ENCODE data around the gene ZC3H10. TPM values are rescaled to one million over a fixed set of nuclear protein-coding genes. Genes with fewer than 3 reads are reported as not detected.

ZC3H10 gene
- total and polyA plus RNA-seq, 3 experiments from 2014 or later, result 3.2 to 9.0 (median 8.1) TPM

GRCh38 chr12:56150563-56150962 is 32.5 kb downstream of the ZC3H10 start:
- no peaks in the 10 kb centered on the region for H3K9me3 ChIP-seq (ENCODE audit: low read length)
- H3K36me3 Mint-ChIP-seq, result peaks cover 0 to 6% (median 2%) of the 10 kb centered on the region in 3 donors
- H3K4me3 ChIP-seq (ENCODE audit: low read length), result no peak overlapping the region
- H3K9me3 Mint-ChIP-seq, result no peaks in the 10 kb centered on the region
- no peaks in the 10 kb centered on the region for H3K27me3 Mint-ChIP-seq
- H3K4me1 ChIP-seq (ENCODE audit: insufficient read depth, low read length), result peaks cover 24% of the 10 kb centered on the region
- H3K27ac ChIP-seq (ENCODE audit: low read depth, low read length), result no peak overlapping the region
- H3K4me3 Mint-ChIP-seq, result peak overlapping the region; percentile 39 to 91 (median 67)
- H3K27ac Mint-ChIP-seq, result peak overlapping the region in 7 of 8 donors; percentile 69 to 98 (median 94)
- H3K4me1 Mint-ChIP-seq, result peaks cover 33 to 37% (median 36%) of the 10 kb centered on the region in 3 donors
- H3K36me3 ChIP-seq (ENCODE audit: insufficient read depth, low read length), result no peaks in the 10 kb centered on the region
- POLR2A ChIA-PET, result interaction anchor here (0.6 to 1.7 kb wide), 6 partner anchors 9 to 55 kb away, joined by 3 to 19 read pairs (median 6); partner anchors contain the start of gene ESYT1
- no peak for DNase-seq
- H3K27me3 ChIP-seq (ENCODE audit: insufficient read depth, low read length, poor library complexity, severe bottlenecking), result no peaks in the 10 kb centered on the region
- CTCF ChIA-PET, result interaction anchor here (0.6 to 1.8 kb wide), 2 partner anchors 12 to 39 kb away, joined by 3 to 10 read pairs; partner anchors contain the start of gene SMARCC2

GRCh38 chr12:56151672-56152131 is 33.6 kb downstream of the ZC3H10 start:
- Histone ChIP-seq H3K27ac (ENCODE audit: low read depth, low read length) (peak overlapping the region; percentile 80), H3K4me3 (ENCODE audit: low read length) (peak overlapping the region; percentile 60), H3K4me1 (ENCODE audit: insufficient read depth, low read length) (peaks cover 24% of the 10 kb centered on the region), H3K36me3 (ENCODE audit: insufficient read depth, low read length) (no peaks in the 10 kb centered on the region), H3K9me3 (ENCODE audit: low read length) (no peaks in the 10 kb centered on the region), H3K27me3 (ENCODE audit: insufficient read depth, low read length, poor library complexity, severe bottlenecking) (no peaks in the 10 kb centered on the region)
- Mint-ChIP-seq H3K4me1 (peaks cover 31 to 36% (median 33%) of the 10 kb centered on the region in 3 donors), H3K4me3 (peak overlapping the region; percentile 89 to 98 (median 91)), H3K9me3 (no peaks in the 10 kb centered on the region), H3K27me3 (no peaks in the 10 kb centered on the region), H3K36me3 (peaks cover 0 to 6% (median 2%) of the 10 kb centered on the region in 3 donors), H3K27ac (peak overlapping the region; percentile 94 to 98 (median 97))
- peak; percentile 52 to 81 (median 55) for DNase-seq
- ChIA-PET POLR2A (interaction anchor here (0.6 to 1.7 kb wide), 12 partner anchors 9 to 222 kb away, joined by 3 to 19 read pairs (median 4); partner anchors contain the start of genes ESYT1, PA2G4, RPL41 and SMARCC2), CTCF (interaction anchor here (0.6 to 1.8 kb wide), 11 partner anchors 9 to 313 kb away, joined by 3 to 22 read pairs (median 3); partner anchors contain the start of genes ESYT1, SMARCC2 and ZC3H10)

DNA sequence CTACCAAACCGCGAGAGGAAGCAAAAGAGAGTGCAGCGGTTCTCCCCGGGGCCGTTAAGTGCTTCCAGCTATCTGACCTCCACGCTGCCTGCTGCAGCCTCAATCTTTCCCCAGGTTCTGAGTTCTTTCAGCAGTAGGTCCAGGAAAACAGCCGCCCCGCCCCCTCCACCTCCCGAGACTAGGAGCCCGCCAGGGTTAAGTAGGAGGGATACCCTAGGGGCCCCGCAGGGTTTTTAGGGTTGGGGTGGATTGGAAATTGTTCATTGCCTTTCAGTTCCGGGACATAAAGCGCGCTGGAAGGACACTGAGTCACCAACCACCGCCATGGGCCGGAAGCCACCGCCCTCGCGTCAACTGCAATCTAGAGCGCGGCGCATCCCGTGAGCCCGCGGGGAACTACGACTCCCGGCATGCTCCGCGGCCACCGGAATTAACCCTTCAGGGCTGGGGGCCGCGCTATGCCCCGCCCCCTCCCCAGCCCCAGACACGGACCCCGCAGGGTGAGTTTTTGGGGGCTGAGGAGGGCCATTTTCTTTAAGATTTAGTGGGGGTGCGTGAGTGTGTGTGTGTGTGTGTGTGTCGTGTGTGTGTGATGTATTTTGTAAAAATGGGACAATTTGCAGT is 34.2 kb downstream of the ZC3H10 start, which contains the start of gene MYL6B:
Gene MYL6B (plus strand): TSS at position 456 of the 624 bp plus-strand sequence. CDS start 1,332 bp downstream, outside the sequence.
- Histone ChIP-seq H3K9me3 (ENCODE audit: low read length) (no peaks in the 10 kb centered on the region), H3K27me3 (ENCODE audit: insufficient read depth, low read length, poor library complexity, severe bottlenecking) (no peaks in the 10 kb centered on the region), H3K4me3 (ENCODE audit: low read length) (peak within 1 kb of the TSS; percentile 60), H3K27ac (ENCODE audit: low read depth, low read length) (peak within 1 kb of the TSS; percentile 80), H3K4me1 (ENCODE audit: insufficient read depth, low read length) (peaks cover 27% of the 10 kb centered on the region), H3K36me3 (ENCODE audit: insufficient read depth, low read length) (no peaks in the 10 kb centered on the region)
- peak within 1 kb of the TSS; percentile 89 to 98 (median 91) for H3K4me3 Mint-ChIP-seq
- ChIA-PET POLR2A (interaction anchor here (0.6 to 1.7 kb wide), 11 partner anchors 10 to 222 kb away, joined by 3 to 19 read pairs (median 5); partner anchors contain the start of genes ESYT1, PA2G4, RPL41 and SMARCC2), CTCF (interaction anchor here (0.8 to 1.8 kb wide), 10 partner anchors 10 to 312 kb away, joined by 3 to 22 read pairs (median 4); partner anchors contain the start of genes ESYT1, SMARCC2 and ZC3H10)
- H3K36me3 Mint-ChIP-seq, result peaks cover 0 to 6% (median 2%) of the 10 kb centered on the region in 3 donors
- H3K9me3 Mint-ChIP-seq, result no peaks in the 10 kb centered on the region
- no peaks in the 10 kb centered on the region for H3K27me3 Mint-ChIP-seq
- H3K4me1 Mint-ChIP-seq, result peaks cover 31 to 36% (median 33%) of the 10 kb centered on the region in 3 donors
- peak within 1 kb of the TSS; percentile 94 to 98 (median 97) for H3K27ac Mint-ChIP-seq
- DNase-seq, result peak; percentile 84 to 94 (median 87)

- H3K4me1 Mint-ChIP-seq, result peaks cover 36 to 41% (median 38%) of the 10 kb centered on the region in 3 donors
- H3K4me3 ChIP-seq (ENCODE audit: low read length), result peak overlapping the region; percentile 60
- ChIA-PET POLR2A (interaction anchor here (1.6 kb wide), 1 partner anchor 35 kb away, joined by 14 read pairs; the partner anchor contains the start of genes RPL41 and ZC3H10), CTCF (interaction anchor here (1.5 kb wide), 1 partner anchor 35 kb away, joined by 7 read pairs; the partner anchor contains the start of gene ZC3H10)
- H3K4me1 ChIP-seq (ENCODE audit: insufficient read depth, low read length), result peaks cover 30% of the 10 kb centered on the region
- no peaks in the 10 kb centered on the region for H3K27me3 ChIP-seq (ENCODE audit: insufficient read depth, low read length, poor library complexity, severe bottlenecking)
- H3K27me3 Mint-ChIP-seq, result no peaks in the 10 kb centered on the region
- H3K27ac ChIP-seq (ENCODE audit: low read depth, low read length), result peak overlapping the region; percentile 80
- no peak for DNase-seq
- H3K36me3 ChIP-seq (ENCODE audit: insufficient read depth, low read length), result no peaks in the 10 kb centered on the region
- H3K9me3 ChIP-seq (ENCODE audit: low read length), result no peaks in the 10 kb centered on the region
- H3K27ac Mint-ChIP-seq, result peak overlapping the region; percentile 85 to 98 (median 96)
- H3K4me3 Mint-ChIP-seq, result peak overlapping the region; percentile 89 to 98 (median 91)
- peaks cover 0 to 6% (median 2%) of the 10 kb centered on the region in 3 donors for H3K36me3 Mint-ChIP-seq
- no peaks in the 10 kb centered on the region for H3K9me3 Mint-ChIP-seq
Observed at GRCh38 chr12:56152756-56153677, 35.0 kb downstream of the ZC3H10 start.

DNA sequence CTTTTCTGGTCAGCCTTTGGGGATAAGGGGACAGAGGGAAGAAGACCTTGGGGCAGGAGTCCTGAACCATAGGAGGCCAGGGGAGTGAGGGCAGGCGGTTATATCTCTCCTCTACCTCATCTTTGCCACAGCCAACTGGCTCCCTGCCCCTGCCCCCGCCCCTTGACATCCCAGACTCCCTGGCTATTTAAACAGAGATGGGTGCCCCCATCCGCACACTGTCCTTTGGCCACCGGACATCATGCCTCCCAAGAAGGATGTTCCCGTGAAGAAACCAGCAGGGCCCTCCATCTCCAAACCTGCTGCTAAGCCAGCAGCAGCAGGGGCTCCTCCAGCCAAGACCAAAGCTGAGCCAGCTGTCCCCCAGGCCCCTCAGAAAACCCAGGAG is 35.6 kb downstream of the ZC3H10 start:
- Mint-ChIP-seq H3K9me3 (no peaks in the 10 kb centered on the region), H3K4me3 (peak overlapping the region in 5 of 7 donors; percentile 23 to 91 (median 41)), H3K4me1 (peaks cover 38 to 41% (median 39%) of the 10 kb centered on the region in 3 donors), H3K27ac (peak overlapping the region in 1 of 8 donors; percentile 97), H3K36me3 (peaks cover 0 to 12% (median 3%) of the 10 kb centered on the region in 3 donors), H3K27me3 (no peaks in the 10 kb centered on the region)
- H3K27ac ChIP-seq (ENCODE audit: low read depth, low read length), result peak overlapping the region; percentile 80
- POLR2A ChIA-PET, result no interaction called here
- H3K4me1 ChIP-seq (ENCODE audit: insufficient read depth, low read length), result peaks cover 30% of the 10 kb centered on the region
- no peaks in the 10 kb centered on the region for H3K36me3 ChIP-seq (ENCODE audit: insufficient read depth, low read length)
- H3K9me3 ChIP-seq (ENCODE audit: low read length), result no peaks in the 10 kb centered on the region
- no peak for DNase-seq
- H3K4me3 ChIP-seq (ENCODE audit: low read length), result no peak overlapping the region
- CTCF ChIA-PET, result no interaction called here
- no peaks in the 10 kb centered on the region for H3K27me3 ChIP-seq (ENCODE audit: insufficient read depth, low read length, poor library complexity, severe bottlenecking)

GRCh38 chr12:56154246-56154771 is 36.2 kb downstream of the ZC3H10 start:
- no peaks in the 10 kb centered on the region for H3K27me3 ChIP-seq (ENCODE audit: insufficient read depth, low read length, poor library complexity, severe bottlenecking)
- peak overlapping the region in 2 of 7 donors; percentile 26 to 63 for H3K4me3 Mint-ChIP-seq
- peak overlapping the region in 1 of 8 donors; percentile 97 for H3K27ac Mint-ChIP-seq
- H3K4me1 Mint-ChIP-seq, result peaks cover 43 to 47% (median 45%) of the 10 kb centered on the region in 3 donors
- H3K9me3 Mint-ChIP-seq, result no peaks in the 10 kb centered on the region
- DNase-seq, result no peak
- H3K27ac ChIP-seq (ENCODE audit: low read depth, low read length), result no peak overlapping the region
- no peak overlapping the region for H3K4me3 ChIP-seq (ENCODE audit: low read length)
- H3K36me3 Mint-ChIP-seq, result peaks cover 0 to 19% (median 3%) of the 10 kb centered on the region in 3 donors
- CTCF ChIA-PET, result interaction anchor here (1.4 to 3.2 kb wide), 2 partner anchors 35 kb away, joined by 7 to 16 read pairs; partner anchors contain the start of genes SMARCC2 and ZC3H10
- POLR2A ChIA-PET, result no interaction called here
- H3K36me3 ChIP-seq (ENCODE audit: insufficient read depth, low read length), result peaks cover 2% of the 10 kb centered on the region
- H3K4me1 ChIP-seq (ENCODE audit: insufficient read depth, low read length), result peaks cover 36% of the 10 kb centered on the region
- H3K27me3 Mint-ChIP-seq, result no peaks in the 10 kb centered on the region
- no peaks in the 10 kb centered on the region for H3K9me3 ChIP-seq (ENCODE audit: low read length)

- peak overlapping the region in 1 of 8 donors; percentile 97 for H3K27ac Mint-ChIP-seq
- H3K4me1 Mint-ChIP-seq, result peaks cover 47 to 52% (median 50%) of the 10 kb centered on the region in 3 donors
- CTCF ChIA-PET, result interaction anchor here (0.8 to 3.2 kb wide), 5 partner anchors 11 to 36 kb away, joined by 3 to 16 read pairs (median 7); partner anchors contain the start of genes SMARCC2 and ZC3H10
- H3K9me3 ChIP-seq (ENCODE audit: low read length), result no peaks in the 10 kb centered on the region
- no peaks in the 10 kb centered on the region for H3K27me3 Mint-ChIP-seq
- POLR2A ChIA-PET, result no interaction called here
- H3K4me3 Mint-ChIP-seq, result peak overlapping the region in 2 of 7 donors; percentile 32 to 79
- no peak overlapping the region for H3K4me3 ChIP-seq (ENCODE audit: low read length)
- H3K9me3 Mint-ChIP-seq, result no peaks in the 10 kb centered on the region
- H3K36me3 ChIP-seq (ENCODE audit: insufficient read depth, low read length), result peaks cover 5% of the 10 kb centered on the region
- H3K27ac ChIP-seq (ENCODE audit: low read depth, low read length), result no peak overlapping the region
- no peak for DNase-seq
- H3K27me3 ChIP-seq (ENCODE audit: insufficient read depth, low read length, poor library complexity, severe bottlenecking), result no peaks in the 10 kb centered on the region
- peaks cover 0 to 24% (median 3%) of the 10 kb centered on the region in 3 donors for H3K36me3 Mint-ChIP-seq
- H3K4me1 ChIP-seq (ENCODE audit: insufficient read depth, low read length), result peaks cover 41% of the 10 kb centered on the region
Observed at GRCh38 chr12:56154818-56155217, 36.8 kb downstream of the ZC3H10 start.
